LNCaP clone FGC (cell line): Measurements from ENCODE around the gene FSTL5.

Experiments
- DNase-seq: peaks from one replicate; pipeline ENCODE4 v3.0.0-alpha.2; 2011; ENCODE audit warnings: low read depth
- H3K4me3 ChIP-seq: 2 replicates; pipeline ENCODE4 v1.5.1; 2011; ENCODE audit warnings: mild to moderate bottlenecking, low read depth, low read length, control low read depth
- CTCF ChIP-seq: IDR thresholded peaks from 2 replicates; pipeline ENCODE4 v1.5.1; 2012; ENCODE audit warnings: mild to moderate bottlenecking; ENCODE audit not compliant: control insufficient read depth, insufficient read depth; ENCODE audit errors: extremely low read depth

Gene FSTL5

GRCh38 chr4:162162672-162163071, 1.1 kb downstream of the FSTL5 start:
- no peak overlapping the region for H3K4me3 ChIP-seq
- no peak for TF ChIP-seq CTCF
- DNase-seq: no peak

DNA sequence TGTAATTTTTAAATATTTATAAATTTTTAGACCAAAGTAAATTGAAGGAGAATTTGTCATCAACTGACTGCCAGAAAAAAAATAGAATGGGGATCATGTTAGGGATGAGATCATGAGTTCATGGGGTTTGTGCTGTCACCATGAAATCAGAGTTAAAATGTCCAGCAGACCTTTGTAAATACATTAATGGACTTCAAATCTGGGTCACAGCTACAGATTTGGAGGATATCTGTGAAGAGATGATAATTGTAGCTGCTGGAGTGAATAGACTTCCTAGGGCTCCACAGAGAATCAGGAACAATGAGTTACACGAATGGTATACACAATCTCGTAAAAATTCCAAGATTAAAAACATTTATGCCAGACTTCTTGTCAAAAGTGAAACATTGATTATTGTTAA, 6.6 kb downstream of the FSTL5 start:
- TF ChIP-seq CTCF: no peak
- DNase-seq: no peak
- no peak overlapping the region for H3K4me3 ChIP-seq

DNA sequence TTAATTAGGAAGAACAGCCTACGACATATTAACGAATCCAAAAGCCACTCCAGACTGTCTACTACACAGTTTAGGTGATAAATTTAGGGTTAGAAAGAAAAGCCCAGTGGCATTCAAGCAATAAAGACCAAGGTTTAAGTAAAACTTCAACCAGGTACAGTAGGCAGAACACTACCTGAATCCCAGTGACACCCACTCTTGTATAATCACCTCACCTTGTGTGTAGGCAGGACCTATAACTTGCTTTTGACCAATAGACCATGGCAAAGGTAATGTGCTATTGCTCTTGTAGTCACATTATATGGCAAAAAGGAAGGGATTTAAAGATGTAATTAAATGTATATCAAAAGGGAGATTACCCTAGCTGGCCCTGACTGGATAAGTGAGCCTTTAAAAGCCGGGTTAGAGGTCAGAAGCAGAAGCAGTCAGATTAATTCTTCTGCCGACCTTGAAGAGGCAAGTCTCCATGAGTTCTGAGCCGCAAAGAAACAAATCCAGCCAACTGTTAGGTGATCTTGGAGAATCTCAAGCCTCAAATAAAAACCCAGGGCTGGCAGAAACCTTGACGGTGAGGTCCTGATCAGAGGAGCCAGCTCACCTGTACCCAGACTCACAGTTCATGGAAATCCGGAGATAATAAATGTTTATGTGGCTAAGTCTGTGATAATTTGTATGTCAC, 8.8 kb downstream of the FSTL5 start:
- no peak for DNase-seq
- no peak overlapping the region for H3K4me3 ChIP-seq
- TF ChIP-seq CTCF: no peak

DNA sequence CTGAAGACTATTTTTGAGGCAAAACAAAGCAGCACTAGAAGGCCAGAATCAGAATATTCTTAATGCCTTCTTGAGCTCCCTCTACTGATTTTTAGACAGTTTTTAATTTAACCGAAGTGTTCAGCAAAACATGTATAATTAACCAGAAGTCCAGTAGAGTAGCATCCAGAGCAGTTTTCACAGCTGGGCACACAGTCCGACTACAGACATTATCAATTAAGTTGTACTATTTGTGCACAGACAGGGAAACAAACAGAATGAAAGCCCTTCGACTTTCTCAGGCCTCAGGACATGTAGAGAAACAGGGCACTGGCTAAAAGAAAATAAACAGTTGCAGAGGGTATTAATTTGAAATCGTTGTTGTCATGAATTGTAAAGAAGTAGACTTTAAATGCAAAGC, 11.9 kb downstream of the FSTL5 start:
- TF ChIP-seq CTCF: no peak
- H3K4me3 ChIP-seq: no peak overlapping the region
- no peak for DNase-seq

DNA sequence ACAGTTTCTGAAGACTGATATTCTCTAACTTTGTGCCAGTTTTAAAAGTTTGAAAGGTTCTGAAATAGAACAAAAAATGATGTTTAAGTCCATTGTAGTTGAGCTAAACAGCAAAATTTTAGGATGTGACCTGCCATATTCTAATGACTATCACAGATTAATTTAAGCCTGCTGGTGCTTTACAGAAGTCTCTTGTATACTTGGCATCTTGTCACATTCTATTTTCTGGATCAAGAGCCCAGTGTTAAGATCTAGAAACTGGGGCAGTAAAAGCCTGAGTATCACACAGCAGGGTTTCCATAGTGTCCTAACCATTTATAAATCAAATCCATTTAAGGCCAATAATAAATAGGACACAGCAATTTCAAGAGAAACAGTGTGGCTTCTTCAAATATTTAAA, 12.4 kb downstream of the FSTL5 start:
- no peak for TF ChIP-seq CTCF
- DNase-seq: no peak
- no peak overlapping the region for H3K4me3 ChIP-seq

DNA sequence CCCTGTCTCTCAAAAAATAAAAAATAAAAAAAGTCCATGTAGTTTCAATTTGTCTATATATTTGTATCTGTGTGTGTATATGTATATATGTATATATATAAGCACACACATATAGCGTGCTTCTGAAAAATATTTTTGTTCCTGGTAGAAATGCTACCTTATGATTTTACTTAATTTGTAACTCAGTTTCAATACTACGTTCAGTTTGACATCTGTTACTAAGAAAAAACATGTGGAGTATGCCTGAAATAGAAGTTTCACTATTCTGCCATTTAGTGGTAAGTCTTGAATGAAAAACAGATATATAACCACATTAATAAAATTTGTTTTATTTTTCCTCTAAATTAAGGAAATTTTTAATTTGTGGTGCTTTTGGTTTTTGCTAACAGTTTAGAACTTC, 14.2 kb downstream of the FSTL5 start:
- H3K4me3 ChIP-seq: no peak overlapping the region
- DNase-seq: no peak

More for the DNA sequence above, 14.2 kb downstream of the FSTL5 start:
- TF ChIP-seq CTCF: no peak
